ENCODE measurements around the gene GPR157. TPM values are rescaled to one million over a fixed set of nuclear protein-coding genes. Genes with fewer than 3 reads are reported as not detected.
A peak's percentile ranks its signal among the peaks of the same experiment; 100 is the strongest.

GPR157 gene
- total and polyA plus RNA-seq, 2 experiments from 2014 or later = 0.81 to 3.9 TPM

DNA sequence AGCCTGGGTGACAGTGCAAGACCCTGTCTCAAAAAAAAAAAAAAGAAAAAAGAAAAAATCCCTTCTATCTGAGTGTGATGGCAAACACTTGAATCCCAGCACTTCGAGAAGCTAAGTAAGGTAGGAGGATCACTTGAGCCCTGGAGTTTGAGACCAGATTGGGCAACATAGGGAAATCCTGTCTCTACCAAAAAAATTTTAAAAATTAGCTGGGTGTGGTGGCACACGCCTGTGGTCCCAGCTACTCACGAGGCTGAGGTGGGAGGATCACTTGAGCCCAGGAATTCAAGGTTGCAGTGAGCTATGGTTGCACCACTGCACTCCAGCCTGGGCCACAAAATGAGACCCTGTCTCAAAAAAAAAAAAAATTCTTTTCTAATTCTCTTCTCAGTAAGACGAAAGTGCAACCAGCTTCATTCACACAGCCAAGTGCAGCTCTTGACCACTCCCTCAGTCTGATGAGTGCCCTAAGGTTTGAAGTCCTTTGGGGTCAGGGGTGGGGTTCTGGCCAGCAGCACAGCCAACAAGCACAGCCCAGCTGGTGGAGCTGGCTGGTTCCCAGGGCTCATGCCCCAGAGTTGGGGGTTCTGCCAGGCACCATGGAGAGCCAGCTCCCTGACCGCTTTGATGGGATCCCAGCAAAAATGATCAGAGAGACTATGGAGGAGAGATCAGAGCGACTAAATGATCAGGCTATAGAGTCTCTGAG lies 67.5 kb downstream of the GPR157 start:
- H3K4me3 ChIP-seq = no peak overlapping the region
- TF ChIP-seq, protein P1, sequence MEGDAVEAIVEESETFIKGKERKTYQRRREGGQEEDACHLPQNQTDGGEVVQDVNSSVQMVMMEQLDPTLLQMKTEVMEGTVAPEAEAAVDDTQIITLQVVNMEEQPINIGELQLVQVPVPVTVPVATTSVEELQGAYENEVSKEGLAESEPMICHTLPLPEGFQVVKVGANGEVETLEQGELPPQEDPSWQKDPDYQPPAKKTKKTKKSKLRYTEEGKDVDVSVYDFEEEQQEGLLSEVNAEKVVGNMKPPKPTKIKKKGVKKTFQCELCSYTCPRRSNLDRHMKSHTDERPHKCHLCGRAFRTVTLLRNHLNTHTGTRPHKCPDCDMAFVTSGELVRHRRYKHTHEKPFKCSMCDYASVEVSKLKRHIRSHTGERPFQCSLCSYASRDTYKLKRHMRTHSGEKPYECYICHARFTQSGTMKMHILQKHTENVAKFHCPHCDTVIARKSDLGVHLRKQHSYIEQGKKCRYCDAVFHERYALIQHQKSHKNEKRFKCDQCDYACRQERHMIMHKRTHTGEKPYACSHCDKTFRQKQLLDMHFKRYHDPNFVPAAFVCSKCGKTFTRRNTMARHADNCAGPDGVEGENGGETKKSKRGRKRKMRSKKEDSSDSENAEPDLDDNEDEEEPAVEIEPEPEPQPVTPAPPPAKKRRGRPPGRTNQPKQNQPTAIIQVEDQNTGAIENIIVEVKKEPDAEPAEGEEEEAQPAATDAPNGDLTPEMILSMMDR (conservative IDR thresholded peaks at IDR 0.05; ENCODE audit: low read depth in 2 of 2) = no peak
- TF ChIP-seq ZNF114 (CRISPR knock-in tag; IDR thresholded peaks at IDR 0.05) = no peak
- no peak overlapping the region for H3K4me2 ChIP-seq
- H2AFZ ChIP-seq = no peak overlapping the region
- 0 out of 2 replicates have a peak overlapping the region, but pooled peaks have one; percentile 46 for H3K27ac Mint-ChIP-seq
- no peak for ATAC-seq
- H3K36me3 ChIP-seq (ENCODE audit: insufficient read depth) = no peaks in the 10 kb centered on the region
- peaks cover 2% of the 10 kb centered on the region for H3K27me3 Mint-ChIP-seq (ENCODE audit: insufficient read depth, low read depth, poor library complexity)
- no peak overlapping the region for H3K4me3 Mint-ChIP-seq
- no peaks in the 10 kb centered on the region; the same call in 2 of the 3 replicates for H3K9me3 Mint-ChIP-seq
- H3K36me3 Mint-ChIP-seq (ENCODE audit: low read depth) = no peaks in the 10 kb centered on the region
- no peaks in the 10 kb centered on the region for H3F3A ChIP-seq (replicated peaks; ENCODE audit: low read depth)
- no peaks in the 10 kb centered on the region for H4K20me1 ChIP-seq (replicated peaks; ENCODE audit: insufficient read depth)
- no peaks in the 10 kb centered on the region for H3K9me2 ChIP-seq (ENCODE audit: insufficient read depth)
- H3K27me3 ChIP-seq (ENCODE audit: insufficient read depth) = no peaks in the 10 kb centered on the region
- peaks cover 13% of the 10 kb centered on the region for H3K4me1 Mint-ChIP-seq
- no peak overlapping the region for H3K27ac ChIP-seq (ENCODE audit: low read depth)
- no peak for DNase-seq (ENCODE audit: low spot score)
- no peaks in the 10 kb centered on the region for H3K4me1 ChIP-seq (ENCODE audit: insufficient read depth)
- no peaks in the 10 kb centered on the region for H3K79me2 ChIP-seq (replicated peaks; ENCODE audit: insufficient read depth)

- DNase-seq (ENCODE audit: low spot score) (no peak), ATAC-seq (no peak)
- H3K36me3 Mint-ChIP-seq (ENCODE audit: low read depth) = no peaks in the 10 kb centered on the region
- no peaks in the 10 kb centered on the region for H3F3A ChIP-seq (replicated peaks; ENCODE audit: low read depth)
- no peak overlapping the region for H3K27ac Mint-ChIP-seq
- H3K4me1 Mint-ChIP-seq = peaks cover 13% of the 10 kb centered on the region
- H4K20me1 ChIP-seq (replicated peaks; ENCODE audit: insufficient read depth) = no peaks in the 10 kb centered on the region
- H3K27me3 Mint-ChIP-seq (ENCODE audit: insufficient read depth, low read depth, poor library complexity) = peaks cover 4% of the 10 kb centered on the region
- TF ChIP-seq EZH2 (IDR thresholded peaks at IDR 0.05; ENCODE audit: low read depth, unreplicated experiment) (no peak), CREB1 (CRISPR knock-in tag; IDR thresholded peaks at IDR 0.05; ENCODE audit: low read depth) (no peak)
- TF ChIP-seq, protein P2, sequence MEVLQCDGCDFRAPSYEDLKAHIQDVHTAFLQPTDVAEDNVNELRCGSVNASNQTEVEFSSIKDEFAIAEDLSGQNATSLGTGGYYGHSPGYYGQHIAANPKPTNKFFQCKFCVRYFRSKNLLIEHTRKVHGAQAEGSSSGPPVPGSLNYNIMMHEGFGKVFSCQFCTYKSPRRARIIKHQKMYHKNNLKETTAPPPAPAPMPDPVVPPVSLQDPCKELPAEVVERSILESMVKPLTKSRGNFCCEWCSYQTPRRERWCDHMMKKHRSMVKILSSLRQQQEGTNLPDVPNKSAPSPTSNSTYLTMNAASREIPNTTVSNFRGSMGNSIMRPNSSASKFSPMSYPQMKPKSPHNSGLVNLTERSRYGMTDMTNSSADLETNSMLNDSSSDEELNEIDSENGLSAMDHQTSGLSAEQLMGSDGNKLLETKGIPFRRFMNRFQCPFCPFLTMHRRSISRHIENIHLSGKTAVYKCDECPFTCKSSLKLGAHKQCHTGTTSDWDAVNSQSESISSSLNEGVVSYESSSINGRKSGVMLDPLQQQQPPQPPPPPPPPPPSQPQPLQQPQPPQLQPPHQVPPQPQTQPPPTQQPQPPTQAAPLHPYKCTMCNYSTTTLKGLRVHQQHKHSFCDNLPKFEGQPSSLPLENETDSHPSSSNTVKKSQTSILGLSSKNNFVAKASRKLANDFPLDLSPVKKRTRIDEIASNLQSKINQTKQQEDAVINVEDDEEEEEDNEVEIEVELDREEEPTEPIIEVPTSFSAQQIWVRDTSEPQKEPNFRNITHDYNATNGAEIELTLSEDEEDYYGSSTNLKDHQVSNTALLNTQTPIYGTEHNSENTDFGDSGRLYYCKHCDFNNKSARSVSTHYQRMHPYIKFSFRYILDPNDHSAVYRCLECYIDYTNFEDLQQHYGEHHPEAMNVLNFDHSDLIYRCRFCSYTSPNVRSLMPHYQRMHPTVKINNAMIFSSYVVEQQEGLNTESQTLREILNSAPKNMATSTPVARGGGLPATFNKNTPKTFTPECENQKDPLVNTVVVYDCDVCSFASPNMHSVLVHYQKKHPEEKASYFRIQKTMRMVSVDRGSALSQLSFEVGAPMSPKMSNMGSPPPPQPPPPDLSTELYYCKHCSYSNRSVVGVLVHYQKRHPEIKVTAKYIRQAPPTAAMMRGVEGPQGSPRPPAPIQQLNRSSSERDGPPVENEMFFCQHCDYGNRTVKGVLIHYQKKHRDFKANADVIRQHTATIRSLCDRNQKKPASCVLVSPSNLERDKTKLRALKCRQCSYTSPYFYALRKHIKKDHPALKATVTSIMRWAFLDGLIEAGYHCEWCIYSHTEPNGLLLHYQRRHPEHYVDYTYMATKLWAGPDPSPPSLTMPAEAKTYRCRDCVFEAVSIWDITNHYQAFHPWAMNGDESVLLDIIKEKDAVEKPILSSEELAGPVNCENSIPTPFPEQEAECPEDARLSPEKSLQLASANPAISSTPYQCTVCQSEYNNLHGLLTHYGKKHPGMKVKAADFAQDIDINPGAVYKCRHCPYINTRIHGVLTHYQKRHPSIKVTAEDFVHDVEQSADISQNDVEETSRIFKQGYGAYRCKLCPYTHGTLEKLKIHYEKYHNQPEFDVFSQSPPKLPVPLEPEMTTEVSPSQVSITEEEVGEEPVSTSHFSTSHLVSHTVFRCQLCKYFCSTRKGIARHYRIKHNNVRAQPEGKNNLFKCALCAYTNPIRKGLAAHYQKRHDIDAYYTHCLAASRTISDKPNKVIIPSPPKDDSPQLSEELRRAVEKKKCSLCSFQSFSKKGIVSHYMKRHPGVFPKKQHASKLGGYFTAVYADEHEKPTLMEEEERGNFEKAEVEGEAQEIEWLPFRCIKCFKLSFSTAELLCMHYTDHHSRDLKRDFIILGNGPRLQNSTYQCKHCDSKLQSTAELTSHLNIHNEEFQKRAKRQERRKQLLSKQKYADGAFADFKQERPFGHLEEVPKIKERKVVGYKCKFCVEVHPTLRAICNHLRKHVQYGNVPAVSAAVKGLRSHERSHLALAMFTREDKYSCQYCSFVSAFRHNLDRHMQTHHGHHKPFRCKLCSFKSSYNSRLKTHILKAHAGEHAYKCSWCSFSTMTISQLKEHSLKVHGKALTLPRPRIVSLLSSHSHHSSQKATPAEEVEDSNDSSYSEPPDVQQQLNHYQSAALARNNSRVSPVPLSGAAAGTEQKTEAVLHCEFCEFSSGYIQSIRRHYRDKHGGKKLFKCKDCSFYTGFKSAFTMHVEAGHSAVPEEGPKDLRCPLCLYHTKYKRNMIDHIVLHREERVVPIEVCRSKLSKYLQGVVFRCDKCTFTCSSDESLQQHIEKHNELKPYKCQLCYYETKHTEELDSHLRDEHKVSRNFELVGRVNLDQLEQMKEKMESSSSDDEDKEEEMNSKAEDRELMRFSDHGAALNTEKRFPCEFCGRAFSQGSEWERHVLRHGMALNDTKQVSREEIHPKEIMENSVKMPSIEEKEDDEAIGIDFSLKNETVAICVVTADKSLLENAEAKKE (CRISPR knock-in tag; IDR thresholded peaks at IDR 0.05) = no peak
- no peak overlapping the region for H3K27ac ChIP-seq (ENCODE audit: low read depth)
- no peak overlapping the region for H3K4me3 Mint-ChIP-seq
- H2AFZ ChIP-seq = no peak overlapping the region
- H3K4me2 ChIP-seq = no peak overlapping the region
- no peaks in the 10 kb centered on the region for H3K9me2 ChIP-seq (ENCODE audit: insufficient read depth)
- no peaks in the 10 kb centered on the region for H3K79me2 ChIP-seq (replicated peaks; ENCODE audit: insufficient read depth)
- no peak overlapping the region for H3K4me3 ChIP-seq
- H3K9me3 Mint-ChIP-seq = no peaks in the 10 kb centered on the region; the same call in 2 of the 3 replicates
- no peaks in the 10 kb centered on the region for H3K27me3 ChIP-seq (ENCODE audit: insufficient read depth)
- no peaks in the 10 kb centered on the region for H3K36me3 ChIP-seq (ENCODE audit: insufficient read depth)
- no peaks in the 10 kb centered on the region for H3K4me1 ChIP-seq (ENCODE audit: insufficient read depth)
Observed at GRCh38 chr1:9059891-9060744, 68.8 kb downstream of the GPR157 start.
